Measurements from ENCODE around the gene HCN4. TPM values are rescaled to one million over a fixed set of nuclear protein-coding genes. Genes with fewer than 3 reads are reported as not detected.

Gene HCN4
- total RNA-seq, 1 donor from 2014 or later, result 0.41 TPM

- Histone ChIP-seq H4K20me1 (ENCODE audit: low read depth) (no peaks in the 10 kb centered on the region), H3K36me3 (no peaks in the 10 kb centered on the region), H3K4me1 (no peaks in the 10 kb centered on the region), H3K79me2 (ENCODE audit: low read depth) (no peaks in the 10 kb centered on the region), H3F3A (ENCODE audit: low read depth) (no peaks in the 10 kb centered on the region), H3K27ac (no peak overlapping the region), H3K27me3 (no peaks in the 10 kb centered on the region), H3K9me3 (ENCODE audit: low read depth) (no peaks in the 10 kb centered on the region), H3K4me3 (no peak overlapping the region), H3K9ac (no peak overlapping the region), H3K4me2 (no peak overlapping the region), H2AFZ (replicated peaks) (no peak overlapping the region)
- Mint-ChIP-seq H3K36me3 (no peaks in the 10 kb centered on the region), H3K9me3 (peaks cover 11% of the 10 kb centered on the region), H3K27me3 (ENCODE audit: insufficient read depth, low read depth) (peaks cover 13% of the 10 kb centered on the region), H3K27ac (no peak overlapping the region), H3K4me3 (no peak overlapping the region), H3K4me1 (no peaks in the 10 kb centered on the region)
- no peak for DNase-seq (ENCODE audit: low spot score)
- TF ChIP-seq EZH2phosphoT487 (IDR thresholded peaks at IDR 0.05) (no peak), CTCF (IDR thresholded peaks at IDR 0.05) (no peak), EZH2 (IDR thresholded peaks at IDR 0.05) (no peak)
Measured at GRCh38 chr15:73385205-73385604, 16.4 kb upstream of the HCN4 start.

- no peaks in the 10 kb centered on the region for H3K9me3 ChIP-seq (ENCODE audit: low read depth)
- DNase-seq (ENCODE audit: low spot score), result no peak
- H3K4me2 ChIP-seq, result no peak overlapping the region
- H3K27me3 Mint-ChIP-seq (ENCODE audit: insufficient read depth, low read depth), result peaks cover 9% of the 10 kb centered on the region
- no peak overlapping the region for H3K4me3 ChIP-seq
- H3K9me3 Mint-ChIP-seq, result peaks cover 11% of the 10 kb centered on the region
- no peaks in the 10 kb centered on the region for H3K36me3 ChIP-seq
- no peak overlapping the region for H3K9ac ChIP-seq
- no peaks in the 10 kb centered on the region for H4K20me1 ChIP-seq (ENCODE audit: low read depth)
- no peak overlapping the region for H3K27ac Mint-ChIP-seq
- H3K36me3 Mint-ChIP-seq, result no peaks in the 10 kb centered on the region
- no peaks in the 10 kb centered on the region for H3K4me1 ChIP-seq
- no peak overlapping the region for H3K27ac ChIP-seq
- no peak overlapping the region for H3K4me3 Mint-ChIP-seq
- H3K4me1 Mint-ChIP-seq, result no peaks in the 10 kb centered on the region
- H3K27me3 ChIP-seq, result no peaks in the 10 kb centered on the region
- H2AFZ ChIP-seq (replicated peaks), result no peak overlapping the region
- no peaks in the 10 kb centered on the region for H3F3A ChIP-seq (ENCODE audit: low read depth)
- TF ChIP-seq CTCF (IDR thresholded peaks at IDR 0.05) (no peak), EZH2 (IDR thresholded peaks at IDR 0.05) (no peak)
- no peaks in the 10 kb centered on the region for H3K79me2 ChIP-seq (ENCODE audit: low read depth)
Measured at GRCh38 chr15:73383310-73384189, 14.8 kb upstream of the HCN4 start.

GRCh38 chr15:73382115-73382514 is 13.4 kb upstream of the HCN4 start:
- Mint-ChIP-seq H3K27me3 (ENCODE audit: insufficient read depth, low read depth) (peaks cover 10% of the 10 kb centered on the region), H3K9me3 (peaks cover 11% of the 10 kb centered on the region), H3K27ac (no peak overlapping the region)

More at GRCh38 chr15:73382115-73382514, 13.4 kb upstream of the HCN4 start:
- Mint-ChIP-seq H3K4me1 (no peaks in the 10 kb centered on the region), H3K4me3 (no peak overlapping the region), H3K36me3 (no peaks in the 10 kb centered on the region)
- no peak overlapping the region for H2AFZ ChIP-seq (replicated peaks)
- H3K27me3 ChIP-seq, result no peaks in the 10 kb centered on the region
- H3K36me3 ChIP-seq, result no peaks in the 10 kb centered on the region
- no peak overlapping the region for H3K9ac ChIP-seq
- H3K4me1 ChIP-seq, result no peaks in the 10 kb centered on the region
- H3K27ac ChIP-seq, result no peak overlapping the region
- H3K4me3 ChIP-seq, result no peak overlapping the region
- TF ChIP-seq CTCF (IDR thresholded peaks at IDR 0.05), result no peak
- no peak for TF ChIP-seq EZH2 (IDR thresholded peaks at IDR 0.05)
- TF ChIP-seq EZH2phosphoT487 (IDR thresholded peaks at IDR 0.05), result no peak
- no peak for DNase-seq (ENCODE audit: low spot score)
- no peaks in the 10 kb centered on the region for H3K79me2 ChIP-seq (ENCODE audit: low read depth)
- H3F3A ChIP-seq (ENCODE audit: low read depth), result no peaks in the 10 kb centered on the region
- no peaks in the 10 kb centered on the region for H3K9me3 ChIP-seq (ENCODE audit: low read depth)
- no peak overlapping the region for H3K4me2 ChIP-seq
- no peaks in the 10 kb centered on the region for H4K20me1 ChIP-seq (ENCODE audit: low read depth)

Measured in neural progenitor cell (in vitro differentiated cells).